ENCODE results near the gene TNNI2.

Gene TNNI2

DNA sequence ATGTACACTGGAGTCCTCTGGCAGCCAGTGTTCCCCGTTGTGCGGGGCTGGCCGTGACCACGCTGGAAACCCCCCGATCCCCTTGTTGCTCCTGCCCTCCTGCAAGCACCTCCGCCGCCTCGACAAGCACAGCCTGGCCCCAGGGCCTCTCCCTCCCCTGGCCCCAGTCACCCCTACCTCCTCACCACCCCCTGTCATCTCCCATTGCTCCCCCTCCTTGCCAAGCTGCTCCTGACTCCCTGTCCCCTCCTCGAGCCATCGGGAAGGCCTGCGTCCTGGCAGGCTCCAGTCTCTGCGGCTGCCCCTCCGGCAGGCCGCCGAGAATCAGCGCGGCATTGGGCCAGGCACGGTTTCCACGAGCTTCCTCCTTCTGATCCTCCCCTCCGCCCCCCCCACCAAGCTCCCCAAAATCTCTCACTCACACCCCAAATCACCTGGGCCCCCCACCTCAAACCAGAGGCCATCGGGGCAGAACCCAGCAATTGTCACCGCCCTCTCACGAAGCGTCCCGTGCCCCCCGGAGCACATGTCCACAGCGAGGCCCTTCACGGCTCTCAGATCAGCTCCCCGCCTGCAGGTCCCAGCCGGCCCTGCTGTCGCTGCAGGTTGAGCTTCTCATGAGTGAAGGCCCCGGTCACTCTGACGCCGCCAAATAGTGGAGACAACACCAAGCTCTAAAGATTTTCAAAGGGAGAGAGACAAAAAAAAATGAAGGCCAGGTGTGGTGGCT, 8.4 kb downstream of the TNNI2 start:
- no peak for DNase-seq (ENCODE audit: low read depth)

DNA sequence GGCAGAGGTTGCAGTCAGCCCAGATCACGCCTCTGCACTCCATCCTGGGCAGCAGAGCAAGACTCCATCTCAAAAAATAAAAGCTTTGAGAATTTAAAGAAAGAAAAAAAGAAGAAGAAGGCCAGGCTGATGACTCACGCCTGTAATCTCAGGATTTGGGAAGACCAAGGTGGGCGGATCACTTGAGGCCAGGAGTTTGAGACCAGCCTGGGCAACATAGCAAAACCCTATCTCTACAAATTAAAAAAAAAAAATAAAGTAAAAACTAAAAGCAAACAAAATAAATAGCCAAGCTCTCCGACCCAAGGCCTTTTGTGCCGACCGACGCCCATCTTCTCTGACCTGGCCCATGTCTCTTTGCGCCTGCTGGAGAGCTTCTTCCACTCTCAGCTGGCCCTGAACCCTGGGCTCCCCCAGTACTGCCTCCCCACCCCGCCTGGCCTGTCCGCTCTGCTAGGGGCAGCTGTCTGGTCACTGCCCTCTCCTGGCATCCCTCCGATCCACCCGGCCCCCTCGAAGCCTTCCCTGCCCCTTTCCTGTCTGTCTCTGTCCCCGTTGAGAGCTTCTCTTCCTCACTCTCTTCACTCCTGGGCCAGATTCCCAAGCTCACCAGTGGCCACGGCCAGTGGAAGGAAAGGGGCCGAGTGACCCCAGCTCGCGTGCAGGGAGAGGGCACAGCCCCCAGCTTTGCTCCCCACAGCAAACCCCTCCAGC, 9.3 kb downstream of the TNNI2 start:
- no peak for DNase-seq (ENCODE audit: low read depth)

DNA sequence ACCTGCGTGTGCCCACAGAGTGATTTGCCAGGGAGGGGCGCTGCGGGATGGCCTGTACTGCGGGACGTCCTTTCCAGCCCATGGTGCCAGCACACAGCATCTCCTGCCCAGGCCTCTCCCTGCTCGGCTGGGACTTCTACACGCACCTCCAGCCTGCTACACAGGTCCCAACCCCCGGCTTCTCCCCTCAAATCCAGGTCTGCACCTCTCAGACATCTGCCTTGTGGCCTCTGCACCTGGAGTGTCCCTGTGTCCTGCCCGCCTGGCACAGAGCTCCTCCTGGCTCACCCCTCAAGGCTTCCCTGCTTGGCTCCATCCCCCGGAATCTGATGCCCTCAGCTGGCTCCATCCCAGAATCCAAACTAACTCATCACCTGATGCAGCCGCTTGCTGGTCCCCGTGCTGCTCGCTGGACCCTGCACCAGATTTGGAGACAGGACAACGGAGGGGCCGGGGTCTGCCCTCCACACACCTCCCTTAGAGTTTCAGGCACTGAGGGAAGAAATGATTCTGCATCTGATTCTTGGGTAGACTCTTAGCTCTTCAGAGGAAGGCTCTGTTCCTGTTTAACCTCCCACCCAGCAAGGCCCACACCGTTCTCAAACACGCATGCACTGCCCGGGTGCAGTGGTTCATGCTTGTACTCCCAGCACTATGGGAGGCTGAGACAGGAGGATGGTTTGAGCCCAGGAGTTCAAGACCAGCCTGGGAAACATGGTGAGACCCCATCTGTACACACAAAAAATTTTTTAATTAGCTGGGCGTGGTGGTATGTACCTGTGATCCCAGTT, 10.1 kb downstream of the TNNI2 start:
- no peak for DNase-seq (ENCODE audit: low read depth)

DNA sequence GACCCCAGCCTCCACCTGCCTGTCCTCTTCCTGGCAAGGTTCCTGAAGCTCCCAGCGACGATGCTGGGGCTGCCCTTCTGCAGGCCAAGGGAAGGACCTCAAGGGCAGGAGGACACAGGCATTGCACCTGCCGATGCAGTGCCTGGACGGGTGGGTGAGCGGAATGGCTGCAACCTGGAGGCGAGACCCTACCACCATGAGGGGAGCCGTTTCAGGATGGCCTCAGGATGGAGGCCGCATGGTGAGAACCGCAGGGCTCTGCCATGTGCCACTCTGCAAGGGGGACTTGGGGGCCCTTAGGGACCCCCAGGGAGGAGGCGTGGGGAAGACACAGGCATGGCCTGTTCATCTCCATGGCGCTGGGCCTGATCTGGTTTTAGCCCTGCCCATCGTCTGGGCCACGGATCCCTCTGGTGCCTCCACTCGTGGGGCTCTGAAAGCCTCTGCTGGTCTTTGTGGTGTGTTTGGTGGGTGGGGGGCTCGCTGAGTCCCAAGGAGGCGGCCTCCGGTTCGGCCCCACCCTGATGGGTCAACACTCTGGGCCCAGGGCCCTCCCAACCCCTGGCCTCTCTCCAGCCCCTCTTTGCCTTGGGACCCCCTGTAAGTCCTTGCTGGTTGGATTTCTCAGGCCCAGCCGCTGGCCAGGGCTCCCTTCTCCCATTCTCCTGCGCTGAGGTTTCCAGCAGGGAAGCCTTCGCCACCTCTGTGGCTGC, 12.8 kb downstream of the TNNI2 start:
- DNase-seq (ENCODE audit: low read depth) = no peak

DNA sequence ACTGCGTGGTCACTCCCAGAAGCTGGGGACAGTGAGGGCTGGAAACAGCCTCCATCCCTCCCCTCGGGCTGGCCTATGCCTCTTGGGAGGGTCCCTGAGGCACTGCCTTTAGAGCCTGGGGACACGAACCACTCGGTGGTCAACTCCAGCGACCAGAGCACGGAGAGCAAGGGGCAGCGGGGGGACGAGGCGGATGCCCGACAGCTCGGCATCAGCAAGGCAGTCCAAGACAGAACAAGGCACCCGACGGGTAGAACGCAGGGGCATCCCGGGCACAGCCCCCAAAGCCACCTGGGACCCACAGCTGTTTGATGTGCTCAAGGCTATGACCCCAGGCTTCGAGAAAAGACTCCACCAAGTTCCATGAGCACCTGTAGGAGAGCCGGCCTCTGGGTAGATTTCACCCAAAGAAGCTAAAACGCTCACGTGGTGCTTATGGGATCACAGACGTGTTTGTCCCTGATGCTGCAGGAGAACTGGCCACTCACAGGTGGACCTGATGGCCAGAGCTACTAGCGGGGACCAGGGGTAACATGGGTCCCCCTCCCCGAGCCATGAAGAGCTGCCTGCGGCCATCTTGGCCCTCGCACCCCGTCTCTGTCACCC, 13.6 kb downstream of the TNNI2 start:
- no peak for DNase-seq (ENCODE audit: low read depth)

DNA sequence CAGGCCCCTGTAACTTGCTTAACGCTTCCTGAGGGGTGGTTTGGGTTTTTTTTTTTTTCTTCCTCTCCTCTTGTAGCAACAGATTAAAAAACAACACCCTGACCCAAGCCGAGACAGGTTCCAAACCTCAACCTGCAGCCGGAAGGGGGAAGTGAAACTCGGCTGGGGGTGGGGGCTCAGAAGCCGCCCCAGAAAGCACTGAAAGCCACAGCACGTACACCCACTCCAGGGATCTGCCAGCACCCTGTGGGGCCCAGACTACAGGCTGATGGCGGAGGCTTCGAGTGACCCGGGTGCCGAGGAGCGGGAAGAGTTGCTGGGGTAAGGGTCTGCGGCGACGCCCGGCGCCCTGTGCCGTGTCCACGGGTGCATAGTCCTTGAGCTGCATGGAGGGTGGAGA, 14.1 kb downstream of the TNNI2 start, which contains the start of gene LSP1:
LSP1 (plus strand) TSS at position 208 of the 400 bp plus-strand sequence; CDS start at position 269, 61 bp downstream.
- DNase-seq (ENCODE audit: low read depth) = no peak

DNA sequence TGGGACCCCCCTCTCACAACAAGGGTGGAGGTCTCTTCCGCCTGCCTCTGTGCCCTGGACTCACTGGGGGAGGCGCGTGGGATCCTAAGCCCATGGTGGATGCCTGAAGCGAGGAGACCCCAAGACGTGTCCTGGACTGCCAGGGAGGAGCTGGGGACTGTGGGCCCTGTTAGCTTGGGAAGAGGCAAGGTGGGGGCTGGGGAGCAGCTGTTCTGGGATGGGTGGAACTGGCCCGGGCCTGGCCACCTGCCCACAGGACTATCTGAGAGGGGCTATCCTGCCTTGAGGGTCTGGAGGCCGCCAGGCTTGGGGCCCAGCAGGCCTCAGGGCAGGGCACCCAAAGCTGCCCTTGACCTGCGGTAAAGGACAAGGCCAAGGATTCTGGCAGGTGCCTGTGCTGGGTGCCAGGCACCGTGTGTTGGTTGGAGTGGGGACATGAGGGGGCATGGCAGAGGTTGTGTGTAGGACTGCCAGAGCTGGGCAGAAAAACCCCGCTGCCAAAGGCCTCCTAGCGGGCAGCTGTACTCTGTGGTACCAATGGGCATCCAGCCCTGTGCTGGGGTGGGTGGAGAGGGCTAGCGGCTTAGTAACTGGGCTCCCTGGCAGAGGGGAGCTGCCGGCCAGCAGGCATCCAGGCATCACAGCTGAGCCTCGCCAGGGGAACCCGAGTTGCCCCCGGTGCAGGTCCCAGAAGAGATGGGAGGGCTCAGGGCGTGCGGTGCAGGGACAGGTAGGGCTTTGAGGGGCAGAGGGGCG, 14.8 kb downstream of the TNNI2 start:
- no peak for DNase-seq (ENCODE audit: low read depth)

DNA sequence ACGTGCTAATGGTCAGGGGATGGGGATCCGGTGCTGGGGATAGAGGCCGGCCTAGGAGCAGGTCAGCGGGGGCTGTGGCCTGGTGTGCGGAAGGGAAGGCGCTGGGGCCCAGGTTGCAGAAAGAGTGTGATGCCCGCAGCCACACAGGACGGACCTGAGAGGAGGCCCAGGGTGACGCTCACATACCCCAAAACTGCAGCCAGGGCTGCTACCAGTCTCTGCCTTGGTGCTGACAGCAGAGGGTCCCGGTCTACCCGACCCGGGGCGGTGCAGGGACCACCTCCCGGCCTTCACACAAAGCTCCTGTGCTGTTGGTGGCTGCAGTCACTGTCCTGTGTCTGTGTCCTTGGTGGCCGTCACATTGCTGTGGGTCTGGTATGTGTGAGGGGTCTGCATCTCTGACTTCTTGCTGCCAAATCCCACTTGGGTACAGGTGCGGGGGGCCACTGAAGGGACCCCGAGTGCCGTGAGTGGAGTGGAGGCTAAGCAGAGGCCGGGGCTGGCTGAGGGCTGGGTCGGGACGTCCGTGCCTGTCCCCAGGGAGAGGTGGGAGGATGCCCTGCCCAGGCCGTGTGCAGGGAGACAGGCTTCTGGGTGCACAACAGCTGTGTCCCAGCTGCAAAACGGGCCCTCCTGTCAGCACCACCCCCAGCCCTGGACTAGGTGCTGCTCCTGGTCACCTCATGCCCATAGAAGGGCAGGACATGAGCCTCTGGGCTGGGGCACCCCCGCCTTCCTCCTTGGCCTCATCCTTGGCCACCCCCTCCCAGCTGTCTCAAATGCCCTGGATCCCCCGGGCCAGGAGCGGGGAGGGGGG, 15.6 kb downstream of the TNNI2 start:
- no peak for DNase-seq (ENCODE audit: low read depth)

DNA sequence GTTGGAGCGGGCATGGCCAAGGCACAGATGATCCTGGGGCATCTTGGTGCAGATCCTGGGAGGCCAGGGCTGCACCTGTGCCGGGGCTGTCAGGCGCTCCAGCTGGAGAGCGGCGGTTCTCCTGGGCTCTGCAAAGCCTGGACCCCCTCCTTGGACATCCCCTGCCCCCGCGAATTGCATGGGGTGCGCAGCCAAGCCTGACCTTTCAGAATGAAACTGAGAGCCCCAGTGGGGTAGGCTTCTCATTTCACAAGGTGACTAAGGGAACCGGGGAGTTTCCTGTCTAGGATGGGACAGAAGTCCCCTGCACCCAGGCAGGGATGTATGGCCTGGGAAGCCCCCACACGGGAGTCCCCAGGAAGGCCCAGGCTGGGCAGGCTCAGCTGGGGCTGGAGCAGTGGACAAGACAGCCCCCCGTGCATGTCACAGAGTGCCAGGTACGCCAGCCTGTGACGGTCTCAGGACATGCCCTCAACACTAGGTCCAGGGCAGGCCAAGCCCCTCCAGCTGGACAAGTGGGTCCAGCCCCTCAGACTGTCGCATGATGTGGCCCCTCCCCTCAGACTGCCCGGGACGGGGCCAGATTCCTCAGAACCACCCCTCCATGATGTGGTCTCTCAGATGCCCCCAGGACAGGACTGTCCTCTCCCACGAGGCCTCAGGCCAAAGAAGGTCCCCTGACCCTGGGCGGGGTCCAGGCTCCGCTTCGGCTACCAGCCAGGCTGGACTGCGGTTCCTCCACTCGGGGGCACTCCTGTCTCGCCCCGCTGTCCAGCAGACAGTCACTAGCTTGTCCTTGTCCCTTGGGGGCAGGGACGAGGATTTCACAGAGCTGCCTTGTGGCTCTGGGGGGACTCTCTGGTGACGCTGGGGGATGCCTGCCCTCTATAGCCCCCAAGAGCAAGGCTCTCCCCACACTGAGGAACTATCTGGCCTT, 16.4 kb downstream of the TNNI2 start:
- no peak for DNase-seq (ENCODE audit: low read depth)

DNA sequence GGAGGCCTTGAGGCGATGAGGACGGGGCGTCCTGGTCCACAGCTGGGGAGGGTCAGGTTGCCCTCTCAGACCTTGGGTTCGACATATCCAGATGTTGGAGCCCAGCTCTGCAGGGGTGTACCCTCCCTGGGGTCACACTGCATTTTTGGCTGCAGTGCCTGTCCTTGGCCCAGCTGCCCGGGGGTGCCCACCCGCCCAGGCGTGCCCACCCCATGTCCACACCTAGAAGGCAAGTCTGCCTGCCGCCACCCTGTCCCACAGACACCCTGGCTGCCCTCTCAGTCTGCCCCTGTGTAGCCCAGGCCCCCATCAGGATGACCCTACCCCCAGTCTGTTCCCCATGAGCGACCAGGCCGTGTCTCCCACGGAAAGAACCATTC, 17.1 kb downstream of the TNNI2 start:
- DNase-seq (ENCODE audit: low read depth) = no peak

DNA sequence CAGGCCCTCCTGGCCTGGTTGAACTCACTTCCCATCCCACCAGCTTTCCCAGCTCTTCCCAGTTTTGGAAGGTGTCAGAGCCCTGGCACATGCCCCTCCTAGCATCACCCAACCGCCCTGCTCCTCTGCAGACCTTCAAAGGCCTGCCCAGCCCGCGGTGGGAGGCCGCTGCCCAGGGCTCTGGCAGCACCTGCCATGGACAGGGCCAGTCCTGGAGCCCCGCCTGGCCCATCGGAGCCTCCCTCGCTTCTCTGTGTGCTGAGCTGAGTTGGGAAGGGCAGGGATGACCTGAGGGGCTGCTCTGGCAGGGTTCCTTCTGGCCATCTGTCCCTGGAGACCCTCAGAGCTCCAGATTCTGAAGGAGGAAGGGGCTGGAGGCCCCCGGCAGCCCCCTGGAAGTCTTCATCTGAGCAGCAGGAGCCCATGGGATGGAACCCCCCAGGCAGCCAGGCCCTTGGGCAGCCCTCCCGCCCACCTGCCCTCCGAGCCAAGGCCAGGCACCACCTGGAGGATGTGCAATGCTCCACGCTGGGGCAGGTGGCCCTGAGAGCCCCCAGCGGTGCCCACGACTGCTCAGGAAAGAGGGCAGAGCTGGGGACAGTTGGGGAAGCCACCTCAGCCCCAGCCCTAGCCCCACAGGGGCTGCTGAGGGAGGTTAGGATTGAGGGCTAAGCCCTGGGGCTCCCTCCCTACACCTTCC, 17.7 kb downstream of the TNNI2 start:
- no peak for DNase-seq (ENCODE audit: low read depth)

DNA sequence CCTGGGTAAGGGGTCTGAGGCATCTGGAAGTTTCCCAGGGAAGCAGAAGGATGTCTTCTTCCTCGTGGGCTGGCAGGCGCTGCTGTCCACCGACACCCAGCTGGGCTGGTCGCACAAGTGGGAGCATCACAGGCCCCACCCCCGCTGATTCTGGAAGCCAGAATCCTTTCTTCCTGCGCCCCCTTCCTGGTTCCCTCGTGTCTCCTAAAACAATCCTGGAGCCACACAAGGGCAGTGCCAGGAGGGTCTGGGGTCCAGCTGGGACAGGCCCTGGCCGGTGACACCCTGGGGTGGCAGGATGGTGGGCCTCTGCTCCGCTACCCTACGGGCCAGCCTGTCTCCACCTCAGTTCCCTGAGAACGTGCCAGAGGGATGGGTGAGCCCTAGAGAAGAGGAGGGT, 18.3 kb downstream of the TNNI2 start:
- DNase-seq (ENCODE audit: low read depth) = no peak

DNA sequence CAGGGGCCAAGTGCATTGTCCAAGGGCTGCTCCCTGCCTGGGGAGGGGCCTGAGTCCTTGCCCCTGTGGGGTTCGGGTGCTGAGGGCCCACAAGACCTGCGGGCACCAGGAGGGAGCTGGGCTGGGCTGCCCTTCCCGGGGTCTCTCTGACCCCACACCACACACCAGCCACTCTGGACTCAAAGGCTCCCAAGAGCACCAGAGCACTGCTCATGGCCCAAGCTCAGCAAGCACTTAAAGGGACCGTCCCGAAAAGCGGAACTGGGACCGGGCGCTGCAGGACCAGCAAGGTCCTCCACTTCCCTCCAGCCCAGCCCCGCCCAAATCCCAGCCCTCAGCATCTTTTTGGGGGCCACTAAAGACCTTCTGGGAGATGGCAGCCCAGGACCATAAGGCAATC, 19.4 kb downstream of the TNNI2 start:
- DNase-seq (ENCODE audit: low read depth) = no peak

DNA sequence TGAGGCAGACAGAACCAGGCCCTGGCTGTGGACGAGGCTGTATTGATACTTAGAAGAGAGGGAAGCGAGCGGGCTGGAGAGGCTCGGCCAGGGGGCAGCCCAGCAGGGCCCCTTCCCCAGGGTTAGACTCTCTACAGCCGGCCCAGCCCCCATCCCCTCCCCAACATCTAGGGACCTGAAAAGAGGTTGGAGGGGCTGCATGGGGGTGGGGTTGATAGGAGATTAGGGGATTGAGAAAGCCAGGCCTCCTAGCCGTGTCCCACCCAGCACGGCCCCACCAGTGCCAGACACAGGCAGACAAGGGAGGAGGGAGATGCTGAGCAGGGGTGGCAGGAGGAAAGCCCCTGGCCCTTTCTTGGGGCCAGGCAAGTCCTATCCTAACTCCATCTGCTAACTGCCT, 19.8 kb downstream of the TNNI2 start:
- DNase-seq (ENCODE audit: low read depth) = no peak

DNA sequence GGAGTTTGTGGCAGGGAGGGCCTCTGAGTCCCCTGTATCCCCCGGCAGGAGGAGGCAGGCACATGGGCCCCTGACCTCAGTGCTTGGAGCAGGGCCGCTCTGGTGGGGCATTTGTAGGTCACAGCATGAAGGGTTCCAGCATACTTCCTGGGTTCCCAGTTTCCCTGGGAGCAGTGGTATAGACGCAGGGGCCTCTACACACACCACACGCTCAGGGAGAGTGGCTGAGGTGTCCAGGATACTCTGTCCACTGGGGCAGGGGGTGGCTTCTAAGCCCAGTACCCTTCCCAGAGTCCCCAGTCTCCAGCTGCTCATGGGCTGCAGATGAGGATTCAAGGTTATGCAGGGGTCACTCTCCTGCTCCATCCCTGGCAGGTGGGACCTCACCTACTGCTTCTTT, 20.2 kb downstream of the TNNI2 start:
- DNase-seq (ENCODE audit: low read depth) = no peak

DNA sequence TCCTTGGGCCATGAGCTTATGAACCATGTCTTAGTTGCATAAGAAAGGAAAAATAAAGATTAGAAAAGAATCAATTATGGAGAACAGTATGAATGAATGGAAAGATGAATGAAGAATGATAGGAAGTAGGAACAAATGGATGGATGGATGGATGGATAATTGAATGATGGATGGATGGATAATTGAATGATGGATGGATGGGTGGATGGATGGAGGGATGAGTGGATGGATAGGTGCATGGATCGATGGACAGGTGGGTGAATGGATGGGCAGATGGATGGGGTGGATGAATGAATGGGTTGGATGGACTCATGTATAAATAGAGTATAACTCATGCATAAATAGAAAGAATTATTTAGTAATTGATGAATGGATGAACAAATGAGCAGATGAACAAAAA, 21.3 kb downstream of the TNNI2 start:
- no peak for DNase-seq (ENCODE audit: low read depth)

DNA sequence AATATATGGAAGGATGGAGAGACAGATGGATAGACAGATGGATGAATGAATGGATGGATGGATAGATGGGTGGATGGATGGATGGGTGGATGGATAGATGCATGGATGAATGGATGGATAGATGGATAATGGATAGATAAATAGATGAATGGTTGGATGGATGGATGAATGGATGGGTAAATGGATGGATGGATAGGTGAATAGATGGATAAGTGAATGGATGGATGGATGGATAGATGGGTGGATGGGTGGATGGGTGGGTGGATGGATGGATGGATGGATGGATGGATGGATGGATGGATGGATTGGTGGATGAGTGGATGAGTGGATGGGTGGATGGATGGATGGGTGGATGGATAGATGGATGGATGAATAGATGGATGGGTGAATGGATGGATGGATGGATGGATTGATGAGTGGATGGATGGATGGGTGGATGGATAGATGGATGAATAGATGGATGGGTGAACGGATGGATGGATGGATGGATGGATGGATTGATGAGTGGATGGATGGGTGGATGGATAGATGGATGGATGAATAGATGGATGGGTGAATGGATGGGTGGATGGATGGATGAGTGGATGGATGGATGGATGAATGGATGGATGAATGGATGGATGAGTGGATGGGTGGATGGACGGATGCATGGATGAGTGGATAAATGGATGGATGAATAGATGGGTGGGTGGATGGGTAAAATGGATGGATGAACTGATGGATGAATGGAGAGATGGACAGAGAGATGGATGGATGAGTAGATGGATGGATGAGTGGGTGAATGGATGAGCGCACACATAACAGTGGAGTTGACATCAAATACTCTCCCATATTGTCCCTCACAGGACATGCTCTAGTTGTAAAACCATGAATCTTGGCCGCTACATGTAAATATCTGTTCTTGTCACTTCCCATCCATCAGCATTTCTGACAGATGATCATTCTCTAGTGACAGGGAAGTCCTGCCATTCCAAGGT, 22.9 kb downstream of the TNNI2 start:
- DNase-seq (ENCODE audit: low read depth) = no peak

Measured in stimulated activated CD8-positive, alpha-beta memory T cell treated with anti-CD3 and anti-CD28 coated beads, Interleukin-15, amount 100 ng/mL, for 24 hours (primary cell).